ENCODE data around the gene MICAL3. TPM values are rescaled to one million over a fixed set of nuclear protein-coding genes. Genes with fewer than 3 reads are reported as not detected.

MICAL3 gene
- total RNA-seq, 4 donors from 2014 or later, result 23.9 to 49.2 (median 34.5) TPM

- no peak for TF ChIP-seq CTCF (IDR thresholded peaks at IDR 0.05)
- ATAC-seq (ENCODE audit: low FRiP score), result no peak
These were observed 148.0 kb downstream of the MICAL3 start for GRCh38 chr22:17876306-17876831.

GRCh38 chr22:17875631-17876030, 148.7 kb downstream of the MICAL3 start:
- DNase-seq (ENCODE audit: low spot score), result no peak
- no peak for ATAC-seq (ENCODE audit: low FRiP score)
- TF ChIP-seq CTCF (IDR thresholded peaks at IDR 0.05), result no peak

More at GRCh38 chr22:17876306-17876831, 148.0 kb downstream of the MICAL3 start:
- DNase-seq (ENCODE audit: low spot score), result no peak

- DNase-seq (ENCODE audit: low spot score) (no peak), ATAC-seq (ENCODE audit: low FRiP score) (no peak)
- TF ChIP-seq CTCF (IDR thresholded peaks at IDR 0.05), result no peak
These were observed 149.2 kb downstream of the MICAL3 start for GRCh38 chr22:17875156-17875555.

- no peak for ATAC-seq (ENCODE audit: low FRiP score)
- no peak for TF ChIP-seq CTCF (IDR thresholded peaks at IDR 0.05)
- no peak for DNase-seq (ENCODE audit: low spot score)
These were observed 150.0 kb downstream of the MICAL3 start for GRCh38 chr22:17874231-17874905.

- no peak for ATAC-seq (ENCODE audit: low FRiP score)
- no peak for TF ChIP-seq CTCF (IDR thresholded peaks at IDR 0.05)
- DNase-seq (ENCODE audit: low spot score), result no peak
These were observed 150.6 kb downstream of the MICAL3 start for GRCh38 chr22:17873804-17874203.

- ATAC-seq (ENCODE audit: low FRiP score), result no peak
- no peak for TF ChIP-seq CTCF (IDR thresholded peaks at IDR 0.05)
- DNase-seq (ENCODE audit: low spot score), result no peak
These were observed 151.2 kb downstream of the MICAL3 start for GRCh38 chr22:17873116-17873515.

GRCh38 chr22:17872471-17872870, 151.9 kb downstream of the MICAL3 start:
- TF ChIP-seq CTCF (IDR thresholded peaks at IDR 0.05), result no peak
- DNase-seq (ENCODE audit: low spot score) (no peak), ATAC-seq (ENCODE audit: low FRiP score) (no peak)
